Panc1 (cell line): ENCODE results near the gene PTK6.

Experiments
- POLR2AphosphoS5 ChIP-seq: IDR thresholded peaks from 2 replicates; pipeline ENCODE4 v1.6.1; 2012; ENCODE audit warnings: mild to moderate bottlenecking, low read depth, low read length, moderate library complexity
- SIN3A ChIP-seq: IDR thresholded peaks from 2 replicates; pipeline ENCODE4 v1.6.1; 2012; ENCODE audit warnings: low read depth, mild to moderate bottlenecking, low read length, moderate library complexity, borderline replicate concordance; ENCODE audit not compliant: insufficient read depth
- TCF7L2 ChIP-seq: IDR thresholded peaks from 2 replicates; pipeline ENCODE4 v1.6.1; 2011; ENCODE audit warnings: mild to moderate bottlenecking, low read depth, low read length, inconsistent platforms
- TF ChIP-seq, protein P1 (sequence below): fragments of 450-650 bp; IDR thresholded peaks from 2 replicates; pipeline ENCODE4 v1.5.1; 2017; ENCODE audit warnings: mild to moderate bottlenecking

- TF ChIP-seq SIN3A (no peak), POLR2AphosphoS5 (no peak), TCF7L2 (no peak)
- TF ChIP-seq, protein P1, sequence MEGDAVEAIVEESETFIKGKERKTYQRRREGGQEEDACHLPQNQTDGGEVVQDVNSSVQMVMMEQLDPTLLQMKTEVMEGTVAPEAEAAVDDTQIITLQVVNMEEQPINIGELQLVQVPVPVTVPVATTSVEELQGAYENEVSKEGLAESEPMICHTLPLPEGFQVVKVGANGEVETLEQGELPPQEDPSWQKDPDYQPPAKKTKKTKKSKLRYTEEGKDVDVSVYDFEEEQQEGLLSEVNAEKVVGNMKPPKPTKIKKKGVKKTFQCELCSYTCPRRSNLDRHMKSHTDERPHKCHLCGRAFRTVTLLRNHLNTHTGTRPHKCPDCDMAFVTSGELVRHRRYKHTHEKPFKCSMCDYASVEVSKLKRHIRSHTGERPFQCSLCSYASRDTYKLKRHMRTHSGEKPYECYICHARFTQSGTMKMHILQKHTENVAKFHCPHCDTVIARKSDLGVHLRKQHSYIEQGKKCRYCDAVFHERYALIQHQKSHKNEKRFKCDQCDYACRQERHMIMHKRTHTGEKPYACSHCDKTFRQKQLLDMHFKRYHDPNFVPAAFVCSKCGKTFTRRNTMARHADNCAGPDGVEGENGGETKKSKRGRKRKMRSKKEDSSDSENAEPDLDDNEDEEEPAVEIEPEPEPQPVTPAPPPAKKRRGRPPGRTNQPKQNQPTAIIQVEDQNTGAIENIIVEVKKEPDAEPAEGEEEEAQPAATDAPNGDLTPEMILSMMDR, result no peak
Observed at GRCh38 chr20:63521602-63522001, 15.6 kb downstream of the PTK6 start.
